ENCODE measurements around the gene AMFR.

GRCh38 chr16:56355221-56355620, 70.1 kb downstream of the AMFR start:
- no peak for TF ChIP-seq CTCF (tag by site-specific recombination; IDR thresholded peaks at IDR 0.05)
- TF ChIP-seq ZNF274 (IDR thresholded peaks at IDR 0.05; ENCODE audit: low read length): no peak
- TF ChIP-seq ZNF274 (tag by site-specific recombination; IDR thresholded peaks at IDR 0.05; ENCODE audit: borderline replicate concordance): no peak
- TF ChIP-seq REST (tag by site-specific recombination; IDR thresholded peaks at IDR 0.05): no peak
- TF ChIP-seq ZNF140 (tag by site-specific recombination; IDR thresholded peaks at IDR 0.05): no peak
- no peak for TF ChIP-seq ZNF792 (tag by site-specific recombination; IDR thresholded peaks at IDR 0.05)
- TF ChIP-seq ATF2 (tag by site-specific recombination; IDR thresholded peaks at IDR 0.05; ENCODE audit: low read depth): no peak
- TF ChIP-seq ZNF791 (tag by site-specific recombination; IDR thresholded peaks at IDR 0.05): no peak
- no peak for TF ChIP-seq PRDM10 (tag by site-specific recombination; IDR thresholded peaks at IDR 0.05)
- no peak for TF ChIP-seq IKZF3 (tag by site-specific recombination; IDR thresholded peaks at IDR 0.05)
- TF ChIP-seq ZBTB21 (tag by site-specific recombination; IDR thresholded peaks at IDR 0.05): no peak
- TF ChIP-seq HIC1 (tag by site-specific recombination; IDR thresholded peaks at IDR 0.05): no peak
- TF ChIP-seq RBAK (tag by site-specific recombination; IDR thresholded peaks at IDR 0.05): no peak
- no peak for TF ChIP-seq SETDB1 (IDR thresholded peaks at IDR 0.05; ENCODE audit: insufficient read length, low read length)
- TF ChIP-seq ZNF121 (tag by site-specific recombination; IDR thresholded peaks at IDR 0.05): no peak
